ENCODE measurements around the gene DCP2.
A peak's percentile ranks its signal among the peaks of the same experiment; 100 is the strongest.

Gene DCP2

GRCh38 chr5:113017881-113018635 lies 41.5 kb downstream of the DCP2 start:
- H3K27ac Mint-ChIP-seq, result peak overlapping the region; percentile 74
- H3K4me1 Mint-ChIP-seq (ENCODE audit: low read depth), result peaks cover 68% of the 10 kb centered on the region
- no peak for DNase-seq (ENCODE audit: low spot score)
- no peaks in the 10 kb centered on the region for H3K27me3 Mint-ChIP-seq (ENCODE audit: low read depth)
- H3K9me3 Mint-ChIP-seq, result no peaks in the 10 kb centered on the region
- H3K4me3 Mint-ChIP-seq, result peak overlapping the region; percentile 15
- peaks cover 71% of the 10 kb centered on the region for H3K36me3 Mint-ChIP-seq (ENCODE audit: low read depth)

- peak; percentile 27 for DNase-seq (ENCODE audit: low spot score)
- peak overlapping the region; percentile 93 for H3K27ac Mint-ChIP-seq
These were observed 44.1 kb downstream of the DCP2 start for GRCh38 chr5:113020461-113021273.

DNA sequence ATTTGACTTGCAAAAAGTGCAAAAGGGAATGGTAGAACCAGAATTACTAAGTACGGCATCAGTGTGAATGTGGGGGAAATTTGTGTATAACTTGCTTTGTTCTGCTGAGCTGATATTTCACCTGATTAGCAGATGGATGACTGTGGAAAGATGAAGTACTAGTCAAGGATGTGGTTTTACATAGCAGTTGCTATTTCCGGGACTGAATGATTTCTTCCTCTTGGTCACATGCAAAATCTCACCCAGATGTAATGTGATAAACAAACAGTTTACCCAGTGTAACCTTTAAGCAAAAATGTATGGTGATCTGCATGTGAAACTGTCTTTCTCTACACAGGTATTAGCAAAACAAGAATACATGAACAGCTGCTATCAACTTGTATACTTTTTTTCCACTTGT lies 46.1 kb downstream of the DCP2 start:
- peaks cover 64% of the 10 kb centered on the region for H3K4me1 Mint-ChIP-seq (ENCODE audit: low read depth)
- no peaks in the 10 kb centered on the region for H3K9me3 Mint-ChIP-seq
- peak; percentile 43 for DNase-seq (ENCODE audit: low spot score)
- peak overlapping the region; percentile 91 for H3K27ac Mint-ChIP-seq
- H3K36me3 Mint-ChIP-seq (ENCODE audit: low read depth), result peaks cover 69% of the 10 kb centered on the region
- no peaks in the 10 kb centered on the region for H3K27me3 Mint-ChIP-seq (ENCODE audit: low read depth)
- peak overlapping the region; percentile 72 for H3K4me3 Mint-ChIP-seq

More at GRCh38 chr5:113020461-113021273, 44.1 kb downstream of the DCP2 start:
- peaks cover 73% of the 10 kb centered on the region for H3K4me1 Mint-ChIP-seq (ENCODE audit: low read depth)
- no peaks in the 10 kb centered on the region for H3K27me3 Mint-ChIP-seq (ENCODE audit: low read depth)
- no peaks in the 10 kb centered on the region for H3K9me3 Mint-ChIP-seq
- H3K36me3 Mint-ChIP-seq (ENCODE audit: low read depth), result peaks cover 70% of the 10 kb centered on the region
- H3K4me3 Mint-ChIP-seq, result peak overlapping the region; percentile 70

DNA sequence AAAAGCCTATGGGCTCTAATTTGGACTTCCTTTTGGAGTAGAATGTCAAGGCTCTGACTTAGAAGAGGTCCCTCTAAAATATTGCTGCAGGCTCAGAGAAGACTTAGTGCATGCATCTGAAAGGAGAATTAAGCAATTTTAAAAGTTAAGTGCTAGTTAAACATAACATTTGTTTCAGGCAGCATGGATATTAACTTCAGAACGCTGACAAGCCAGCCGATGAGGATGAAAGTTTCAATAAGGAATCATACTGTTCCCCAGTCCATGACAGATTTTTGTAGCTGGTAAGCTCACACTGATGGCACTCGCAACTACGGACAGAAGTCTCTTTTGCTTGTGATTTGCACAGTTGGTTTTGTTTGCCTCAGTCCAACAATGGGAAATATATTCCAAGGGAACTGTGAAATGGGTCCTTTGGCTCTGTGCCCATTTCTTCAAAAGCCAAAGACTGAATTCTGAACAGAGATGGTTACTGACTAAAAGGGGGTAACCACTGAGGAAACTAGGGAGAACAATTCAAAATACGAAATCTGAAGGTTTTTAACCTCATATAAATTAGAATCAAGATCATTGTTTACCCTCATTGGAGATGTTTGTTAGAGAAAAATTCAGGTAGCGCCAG lies 47.6 kb downstream of the DCP2 start:
- no peaks in the 10 kb centered on the region for H3K27me3 Mint-ChIP-seq (ENCODE audit: low read depth)
- peaks cover 49% of the 10 kb centered on the region for H3K4me1 Mint-ChIP-seq (ENCODE audit: low read depth)
- H3K4me3 Mint-ChIP-seq, result no peak overlapping the region
- H3K9me3 Mint-ChIP-seq, result no peaks in the 10 kb centered on the region
- no peak overlapping the region for H3K27ac Mint-ChIP-seq
- DNase-seq (ENCODE audit: low spot score), result no peak
- peaks cover 61% of the 10 kb centered on the region for H3K36me3 Mint-ChIP-seq (ENCODE audit: low read depth)

DNA sequence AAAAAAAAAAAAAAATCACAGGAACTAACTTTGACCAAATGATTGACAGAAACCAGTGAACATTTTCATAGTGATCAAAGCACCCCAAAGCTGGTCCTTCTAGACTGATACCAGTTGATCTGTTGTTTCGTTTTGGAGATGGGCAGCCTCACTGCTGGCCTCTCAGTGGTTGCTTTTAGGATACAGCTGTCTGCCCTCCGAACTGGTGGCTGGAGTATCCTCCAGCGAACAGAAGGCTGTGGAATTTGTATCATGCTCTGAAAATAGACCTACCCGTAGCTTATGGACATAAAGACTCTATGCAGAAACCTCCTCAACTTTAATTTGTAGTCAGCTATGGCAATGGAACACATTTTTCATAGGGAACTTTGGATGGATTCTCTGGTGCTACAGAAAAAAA lies 49.0 kb downstream of the DCP2 start:
- no peak for DNase-seq (ENCODE audit: low spot score)
- Mint-ChIP-seq H3K27me3 (ENCODE audit: low read depth) (no peaks in the 10 kb centered on the region), H3K36me3 (ENCODE audit: low read depth) (peaks cover 55% of the 10 kb centered on the region), H3K4me1 (ENCODE audit: low read depth) (peaks cover 42% of the 10 kb centered on the region), H3K4me3 (no peak overlapping the region), H3K27ac (no peak overlapping the region), H3K9me3 (no peaks in the 10 kb centered on the region)

DNA sequence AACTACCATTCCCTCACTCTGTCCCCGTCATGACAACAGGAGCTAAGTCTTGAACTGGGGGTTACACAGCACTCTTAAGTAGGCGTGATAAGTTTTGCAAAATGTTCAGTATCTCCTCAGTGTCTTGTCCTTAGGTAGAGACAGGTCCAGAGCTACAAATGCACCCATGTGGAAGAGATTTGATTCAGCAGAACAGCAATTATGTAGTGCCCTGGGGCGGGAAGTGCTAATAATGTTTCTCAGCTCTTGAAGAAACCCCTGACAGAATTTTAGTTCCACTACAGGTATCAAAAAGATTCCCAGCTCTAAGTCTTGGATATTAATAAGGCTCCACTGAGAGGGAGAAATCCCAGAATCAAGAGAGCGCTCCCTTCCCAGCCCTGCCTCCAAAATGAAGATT lies 49.6 kb downstream of the DCP2 start:
- Mint-ChIP-seq H3K4me1 (ENCODE audit: low read depth) (peaks cover 37% of the 10 kb centered on the region), H3K4me3 (no peak overlapping the region), H3K27me3 (ENCODE audit: low read depth) (no peaks in the 10 kb centered on the region), H3K27ac (no peak overlapping the region), H3K9me3 (no peaks in the 10 kb centered on the region), H3K36me3 (ENCODE audit: low read depth) (peaks cover 49% of the 10 kb centered on the region)
- no peak for DNase-seq (ENCODE audit: low spot score)

GRCh38 chr5:113027015-113027414 lies 50.4 kb downstream of the DCP2 start:
- Mint-ChIP-seq H3K4me3 (no peak overlapping the region), H3K4me1 (ENCODE audit: low read depth) (peaks cover 31% of the 10 kb centered on the region), H3K27ac (peak overlapping the region; percentile 33), H3K9me3 (no peaks in the 10 kb centered on the region), H3K27me3 (ENCODE audit: low read depth) (no peaks in the 10 kb centered on the region), H3K36me3 (ENCODE audit: low read depth) (peaks cover 47% of the 10 kb centered on the region)
- no peak for DNase-seq (ENCODE audit: low spot score)

GRCh38 chr5:113027431-113027830 lies 50.8 kb downstream of the DCP2 start:
- Mint-ChIP-seq H3K27ac (no peak overlapping the region), H3K27me3 (ENCODE audit: low read depth) (no peaks in the 10 kb centered on the region), H3K9me3 (no peaks in the 10 kb centered on the region), H3K36me3 (ENCODE audit: low read depth) (peaks cover 47% of the 10 kb centered on the region), H3K4me3 (no peak overlapping the region), H3K4me1 (ENCODE audit: low read depth) (peaks cover 29% of the 10 kb centered on the region)
- DNase-seq (ENCODE audit: low spot score), result no peak

DNA sequence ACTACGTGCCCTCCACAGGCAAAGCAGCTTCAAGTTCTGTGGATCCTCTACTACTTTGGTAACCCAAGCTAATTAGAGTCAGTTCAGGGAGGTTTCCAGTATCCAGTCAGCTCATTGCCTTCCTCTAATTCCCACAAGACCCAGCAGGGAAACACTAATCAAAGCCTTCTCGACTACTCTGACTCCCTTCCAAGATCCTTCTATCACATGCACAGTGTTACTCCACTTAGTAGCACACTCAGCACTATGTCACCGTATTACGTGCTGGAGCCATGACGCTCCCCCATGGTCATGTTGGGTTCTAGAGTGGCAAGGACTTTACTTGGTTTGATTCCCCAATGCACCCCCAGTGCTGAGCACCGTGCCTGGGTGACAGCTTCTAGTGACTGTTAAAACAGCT lies 53.0 kb downstream of the DCP2 start:
- DNase-seq (ENCODE audit: low spot score), result no peak
- Mint-ChIP-seq H3K36me3 (ENCODE audit: low read depth) (peaks cover 29% of the 10 kb centered on the region), H3K4me3 (no peak overlapping the region), H3K4me1 (ENCODE audit: low read depth) (peaks cover 15% of the 10 kb centered on the region), H3K27me3 (ENCODE audit: low read depth) (no peaks in the 10 kb centered on the region), H3K9me3 (no peaks in the 10 kb centered on the region), H3K27ac (no peak overlapping the region)

DNA sequence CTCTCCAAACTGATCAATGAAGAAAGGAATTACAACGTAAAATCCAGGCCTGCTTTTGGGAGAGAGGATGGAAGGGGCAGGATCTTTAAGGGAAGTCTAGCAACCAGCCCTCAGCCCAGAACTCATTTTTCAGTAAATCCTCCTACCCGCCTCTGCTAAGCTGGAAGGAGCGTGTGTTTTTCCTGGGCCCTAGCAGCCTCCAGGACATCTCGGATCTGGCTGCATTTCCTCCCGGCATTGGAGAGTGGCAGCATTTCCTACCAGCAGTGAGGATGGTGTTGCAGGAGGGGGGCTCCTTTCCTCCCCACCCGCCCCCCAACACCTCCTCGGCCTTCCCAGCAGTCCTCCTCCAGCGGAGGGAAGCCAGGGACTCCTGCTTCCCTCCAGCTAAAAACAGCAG lies 54.5 kb downstream of the DCP2 start:
- no peaks in the 10 kb centered on the region for H3K9me3 Mint-ChIP-seq
- no peaks in the 10 kb centered on the region for H3K27me3 Mint-ChIP-seq (ENCODE audit: low read depth)
- DNase-seq (ENCODE audit: low spot score), result no peak
- peaks cover 21% of the 10 kb centered on the region for H3K4me1 Mint-ChIP-seq (ENCODE audit: low read depth)
- no peak overlapping the region for H3K27ac Mint-ChIP-seq
- peaks cover 21% of the 10 kb centered on the region for H3K36me3 Mint-ChIP-seq (ENCODE audit: low read depth)
- H3K4me3 Mint-ChIP-seq, result no peak overlapping the region

GRCh38 chr5:113031557-113031956 lies 55.0 kb downstream of the DCP2 start:
- DNase-seq (ENCODE audit: low spot score), result no peak
- Mint-ChIP-seq H3K9me3 (no peaks in the 10 kb centered on the region), H3K36me3 (ENCODE audit: low read depth) (peaks cover 19% of the 10 kb centered on the region), H3K4me3 (no peak overlapping the region), H3K4me1 (ENCODE audit: low read depth) (peaks cover 21% of the 10 kb centered on the region), H3K27ac (peak overlapping the region; percentile 38), H3K27me3 (ENCODE audit: low read depth) (no peaks in the 10 kb centered on the region)

- Mint-ChIP-seq H3K9me3 (no peaks in the 10 kb centered on the region), H3K27ac (no peak overlapping the region), H3K4me3 (no peak overlapping the region), H3K27me3 (ENCODE audit: low read depth) (no peaks in the 10 kb centered on the region), H3K4me1 (ENCODE audit: low read depth) (peaks cover 22% of the 10 kb centered on the region), H3K36me3 (ENCODE audit: low read depth) (peaks cover 4% of the 10 kb centered on the region)
- DNase-seq (ENCODE audit: low spot score), result no peak
These were observed 57.7 kb downstream of the DCP2 start for GRCh38 chr5:113034182-113034773.

DNA sequence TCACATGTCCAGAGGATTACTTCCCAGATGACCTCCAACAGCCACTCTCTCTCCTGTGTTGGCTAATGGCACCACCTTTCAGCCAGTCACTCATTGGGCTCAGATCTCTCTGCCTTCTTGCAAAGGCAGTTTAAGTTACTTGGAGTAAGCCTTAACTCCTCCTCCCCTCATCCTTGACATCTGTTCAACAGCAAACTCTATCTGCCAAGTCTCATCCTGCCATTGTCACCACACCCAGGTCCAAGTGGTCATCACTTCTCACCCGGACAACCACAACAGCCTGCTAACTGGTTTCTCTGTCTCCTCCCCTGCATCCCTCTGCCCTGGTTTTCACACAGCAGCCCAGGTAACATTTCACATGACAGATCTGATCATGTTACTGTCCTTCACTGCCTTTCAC lies 58.5 kb downstream of the DCP2 start:
- no peaks in the 10 kb centered on the region for H3K9me3 Mint-ChIP-seq
- peaks cover 18% of the 10 kb centered on the region for H3K4me1 Mint-ChIP-seq (ENCODE audit: low read depth)
- H3K27ac Mint-ChIP-seq, result no peak overlapping the region
- H3K4me3 Mint-ChIP-seq, result no peak overlapping the region
- DNase-seq (ENCODE audit: low spot score), result no peak
- H3K36me3 Mint-ChIP-seq (ENCODE audit: low read depth), result no peaks in the 10 kb centered on the region
- H3K27me3 Mint-ChIP-seq (ENCODE audit: low read depth), result no peaks in the 10 kb centered on the region

DNA sequence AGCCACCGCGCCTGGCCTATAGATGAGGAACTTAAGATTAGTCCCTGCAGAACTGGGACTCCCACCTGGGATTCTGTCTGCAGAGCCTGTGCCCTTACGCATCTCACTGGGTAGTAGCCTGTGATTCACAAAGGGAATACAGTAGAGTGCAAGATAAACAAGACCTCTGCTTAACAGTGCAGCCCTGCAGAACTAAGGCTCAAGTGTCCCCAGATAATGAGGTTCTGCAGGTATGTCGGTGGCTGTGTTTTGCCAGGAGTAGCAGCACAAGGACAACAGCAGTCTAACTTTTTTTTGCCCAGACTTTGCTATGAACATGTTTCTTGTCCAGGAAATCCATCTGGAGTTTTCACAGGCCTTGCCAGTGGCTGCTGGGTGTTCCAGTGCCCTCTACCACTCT lies 59.7 kb downstream of the DCP2 start:
- Mint-ChIP-seq H3K27me3 (ENCODE audit: low read depth) (no peaks in the 10 kb centered on the region), H3K4me1 (ENCODE audit: low read depth) (peaks cover 22% of the 10 kb centered on the region), H3K27ac (no peak overlapping the region), H3K4me3 (no peak overlapping the region), H3K36me3 (ENCODE audit: low read depth) (no peaks in the 10 kb centered on the region), H3K9me3 (no peaks in the 10 kb centered on the region)
- DNase-seq (ENCODE audit: low spot score), result no peak

Measured in T-helper 2 cell treated with Interferon-gamma antibody and Interleukin-4, amounts not matched to agents 5 μg/mL and 100 μg/mL, for 36 hours (primary cell).